Fibroblast of gingiva (primary cell): ENCODE results near the gene GRK5.
A peak's percentile ranks its signal among the peaks of the same experiment; 100 is the strongest.

Source experiments
- DNase-seq: peaks from one replicate; pipeline ENCODE4 v3.0.0-alpha.2; 2011; ENCODE audit warnings: low read depth

Gene GRK5

GRCh38 chr10:119319161-119319919 is 112.0 kb downstream of the GRK5 start:
- no peak for DNase-seq

- DNase-seq = no peak
Measured at GRCh38 chr10:119319920-119320258, 112.5 kb downstream of the GRK5 start.

GRCh38 chr10:119320981-119321380 is 113.6 kb downstream of the GRK5 start:
- DNase-seq = no peak

- no peak for DNase-seq
Measured at GRCh38 chr10:119323085-119324016, 116.0 kb downstream of the GRK5 start.

GRCh38 chr10:119325131-119325530 is 117.8 kb downstream of the GRK5 start:
- no peak for DNase-seq

- DNase-seq = no peak
Measured at GRCh38 chr10:119326167-119326566, 118.8 kb downstream of the GRK5 start.

GRCh38 chr10:119327096-119327745 is 119.8 kb downstream of the GRK5 start:
- DNase-seq = no peak

GRCh38 chr10:119328223-119328622 is 120.9 kb downstream of the GRK5 start:
- no peak for DNase-seq

GRCh38 chr10:119330342-119330741 is 123.0 kb downstream of the GRK5 start:
- DNase-seq = no peak

- DNase-seq = no peak
Measured at GRCh38 chr10:119331061-119331460, 123.7 kb downstream of the GRK5 start.

GRCh38 chr10:119333146-119333792 is 125.9 kb downstream of the GRK5 start:
- DNase-seq = no peak

- no peak for DNase-seq
Measured at GRCh38 chr10:119335671-119336353, 128.4 kb downstream of the GRK5 start.

GRCh38 chr10:119336599-119336998 is 129.2 kb downstream of the GRK5 start:
- DNase-seq = no peak

GRCh38 chr10:119337223-119337622 is 129.9 kb downstream of the GRK5 start:
- DNase-seq = no peak

- DNase-seq = no peak
Measured at GRCh38 chr10:119337796-119338432, 130.5 kb downstream of the GRK5 start.

- DNase-seq = no peak
Measured at GRCh38 chr10:119339109-119339508, 131.7 kb downstream of the GRK5 start.

GRCh38 chr10:119340893-119341458 is 133.6 kb downstream of the GRK5 start:
- no peak for DNase-seq

GRCh38 chr10:119341459-119342301 is 134.3 kb downstream of the GRK5 start:
- DNase-seq = peak; percentile 25

- DNase-seq = no peak
Measured at GRCh38 chr10:119342335-119342734, 135.0 kb downstream of the GRK5 start.
